Endothelial cell of umbilical vein (primary cell): ENCODE results near the gene SSTR5. TPM values are rescaled to one million over a fixed set of nuclear protein-coding genes. Genes with fewer than 3 reads are reported as not detected.

Experiments used
- BruUV-seq: library from RNA; stranded (reverse); fragments of 400-500 nt; replicated peaks from 2 replicates; lab custom pipeline; 2021; lab: Mats Ljungman, UMichigan
- CTCF ChIA-PET: fragments of 300-600, 350-600 bp; sonication (Branson Sonifier 250); formaldehyde crosslinking; loops from one replicate; lab custom pipeline; 2021; ENCODE audit warnings: antibody characterized with exemption, inconsistent platforms; lab: Charles Lee
- POLR2A ChIA-PET: fragments of 300-600, 350-600 bp; sonication (Branson Sonifier 250); formaldehyde crosslinking; loops from one replicate; lab custom pipeline; 2021; ENCODE audit warnings: antibody characterized with exemption, inconsistent platforms; lab: Charles Lee
- DNase-seq: peaks from one replicate; pipeline ENCODE4 v3.0.0-alpha.2; 2011; ENCODE audit warnings: low read depth, low spot score
- FAIRE-seq: peaks from 2 replicates; lab custom pipeline; 2011; peaks lifted over from hg19 to GRCh38; lab: Jason Lieb, UNC
- H2AFZ ChIP-seq: 2 replicates; pipeline ENCODE4 v1.6.0; 2012; ENCODE audit warnings: low read depth, low read length, control low read depth, inconsistent platforms
- H3K27ac ChIP-seq: 2 replicates; pipeline ENCODE4 v1.5.1; 2011; ENCODE audit warnings: low read depth, mild to moderate bottlenecking, control low read depth, low read length, moderate library complexity; ENCODE audit not compliant: insufficient read depth
- H3K27me3 ChIP-seq, 2 experiments: 2 replicates each; pipeline versions ENCODE4 v1.6.0 to v1.6.1; 2011; ENCODE audit warnings: low read length in 2 of 2, mixed read lengths in 1 of 2; ENCODE audit not compliant: control insufficient read depth in 2 of 2, insufficient read depth in 2 of 2
- H3K36me3 ChIP-seq, 2 experiments: 2 replicates in 1 of 2; 3 replicates in 1 of 2; pipeline ENCODE4 v1.5.1; 2011; ENCODE audit warnings: low read length in 2 of 2, mild to moderate bottlenecking in 1 of 2, moderate library complexity in 1 of 2; ENCODE audit not compliant: control insufficient read depth in 2 of 2, insufficient read depth in 2 of 2; ENCODE audit errors: extremely low read depth in 1 of 2
- H3K4me1 ChIP-seq: 3 replicates; pipeline ENCODE4 v1.5.1; 2011; ENCODE audit warnings: mild to moderate bottlenecking, low read length; ENCODE audit not compliant: control insufficient read depth, insufficient read depth; ENCODE audit errors: extremely low read depth
- H3K4me2 ChIP-seq: 2 replicates; pipeline ENCODE4 v1.6.1; 2011; ENCODE audit warnings: low read length, control low read depth, mixed read lengths; ENCODE audit not compliant: insufficient read depth
- H3K4me3 ChIP-seq, 3 experiments: fragments of 200-600 bp in 1 of 3; sonication (generic), shearing (Covaris generic) in 1 of 3; replicated peaks in 1 of 3; 2 replicates each; pipeline ENCODE4 v1.5.1; 2011 to 2016; ENCODE audit warnings: control low read depth in 3 of 3, low read length in 3 of 3, mild to moderate bottlenecking in 2 of 3, inconsistent platforms in 1 of 3, low read depth in 1 of 3, moderate library complexity in 1 of 3; ENCODE audit not compliant: insufficient read depth in 1 of 3
- H3K79me2 ChIP-seq: 2 replicates; pipeline ENCODE4 v1.6.0; 2012; ENCODE audit warnings: low read length, inconsistent platforms; ENCODE audit not compliant: control insufficient read depth, insufficient read depth
- H3K9ac ChIP-seq: replicated peaks from 2 replicates; pipeline ENCODE3; 2011; ENCODE audit warnings: low read length, control low read depth; ENCODE audit not compliant: insufficient read depth; ENCODE audit errors: extremely low read depth
- H3K9me1 ChIP-seq: replicated peaks from 3 replicates; pipeline ENCODE4 v1.6.0; 2011; ENCODE audit warnings: mild to moderate bottlenecking, low read length; ENCODE audit not compliant: control insufficient read depth, insufficient read depth; ENCODE audit errors: extremely low read depth
- H3K9me3 ChIP-seq: replicated peaks from 2 replicates; pipeline ENCODE4 v1.5.1; 2012; ENCODE audit warnings: low read length, inconsistent platforms; ENCODE audit not compliant: control insufficient read depth, insufficient read depth
- H4K20me1 ChIP-seq: replicated peaks from 2 replicates; pipeline ENCODE3; 2011; ENCODE audit warnings: mild to moderate bottlenecking, low read length; ENCODE audit not compliant: control insufficient read depth, insufficient read depth; ENCODE audit errors: extremely low read depth
- EZH2 ChIP-seq: IDR thresholded peaks from 2 replicates; pipeline ENCODE4 v1.6.1; 2012; ENCODE audit warnings: borderline replicate concordance, low read depth, mild to moderate bottlenecking, moderate library complexity, low read length, inconsistent platforms; ENCODE audit not compliant: severe bottlenecking
- FOS ChIP-seq: IDR thresholded peaks from 2 replicates; pipeline ENCODE4 v1.6.1; 2011; ENCODE audit warnings: mild to moderate bottlenecking, low read length, moderate library complexity, borderline replicate concordance; ENCODE audit not compliant: insufficient read depth
- GATA2 ChIP-seq: IDR thresholded peaks from 2 replicates; pipeline ENCODE4 v1.7.0; 2011; ENCODE audit warnings: low read depth, mild to moderate bottlenecking, moderate library complexity, mixed read lengths, low read length; ENCODE audit not compliant: insufficient read length, insufficient read depth
- JUN ChIP-seq: IDR thresholded peaks from 2 replicates; pipeline ENCODE4 v1.6.1; 2011; ENCODE audit warnings: borderline replicate concordance, low read depth; ENCODE audit not compliant: insufficient read length, insufficient read depth
- MAX ChIP-seq: IDR thresholded peaks from 2 replicates; pipeline ENCODE4 v1.6.1; 2011; ENCODE audit not compliant: insufficient read depth, insufficient read length
- MYC ChIP-seq: IDR thresholded peaks from one replicate; pipeline ENCODE4 v1.6.1; 2011; ENCODE audit warnings: mild to moderate bottlenecking, low read depth, low read length
- POLR2A ChIP-seq: IDR thresholded peaks from 2 replicates; pipeline ENCODE4 v1.6.1; 2012; ENCODE audit warnings: low read depth, mild to moderate bottlenecking, control low read depth, low read length
- POLR2AphosphoS5 ChIP-seq: IDR thresholded peaks from 2 replicates; pipeline ENCODE4 v1.6.1; 2012; ENCODE audit warnings: low read depth, mild to moderate bottlenecking, control low read depth, low read length, moderate library complexity; ENCODE audit not compliant: insufficient read depth
- dilution Hi-C: fragments of 300-500 bp; cut with MboI; formaldehyde crosslinking; loops from one replicate; pipeline ENCODE4 v1.15.0; 2019; ENCODE audit warnings: low sequenced_read_pairs; ENCODE audit not compliant: extremely low pct_ligation_motif_present
- intact Hi-C: fragments of 100-400 bp; cut with micrococcal nuclease; formaldehyde crosslinking; loops from one replicate; pipeline ENCODE4 v1.10.0; 2022
- polyA plus RNA-seq, 4 experiments: library from polyadenylated mRNA; depleted of rRNA in 3 of 4; stranded (reverse) in 3 of 4; unstranded in 1 of 4; fragments of >200 nt; gene quantifications; 2 replicates each; pipeline versions ENCODE4 v1.2.1 to v1.2.3, GENCODE V29; 2011 to 2012; ENCODE audit warnings: missing spikeins in 1 of 4
- total RNA-seq: library from RNA; stranded (reverse); gene quantifications from 2 replicates; pipeline ENCODE4 v1.2.3, GENCODE V29; 2021
- TF ChIP-seq, protein P1 (sequence below), 2 donors: IDR thresholded peaks; 1 replicate in 1 of 2; 2 replicates in 1 of 2; pipeline ENCODE4 v1.5.1; 2011; ENCODE audit warnings: low read length in 2 of 2, mild to moderate bottlenecking in 2 of 2, moderate library complexity in 2 of 2, control low read depth in 1 of 2, inconsistent platforms in 1 of 2, low read depth in 1 of 2; ENCODE audit not compliant: insufficient read depth in 1 of 2; ENCODE audit errors: extremely low read depth in 1 of 2

SSTR5 gene
- total and polyA plus RNA-seq, 2 donors (not counting 3 experiments of a cell fraction or from before 2014, with no cell fraction given), result 0.24 to 0.52 TPM

DNA sequence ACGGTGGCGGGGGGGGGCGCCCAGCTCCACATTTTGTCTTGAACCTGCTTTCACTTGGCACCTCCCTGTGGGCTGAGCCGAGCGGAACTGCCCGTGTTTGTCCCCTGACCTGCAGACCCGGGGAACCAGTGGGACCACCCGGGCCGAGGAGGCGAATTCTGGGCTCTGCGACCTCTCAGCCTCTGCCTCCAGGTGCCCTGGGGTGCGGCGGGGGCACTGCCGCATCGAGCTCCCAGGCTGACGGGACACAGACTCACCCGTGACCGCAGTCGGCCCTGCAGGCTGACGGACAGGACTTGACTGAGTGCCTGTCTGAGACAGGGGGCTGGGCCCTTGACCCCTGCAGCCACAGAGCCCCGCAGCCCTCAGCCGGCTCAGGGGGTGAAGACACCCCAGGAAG, 34.6 kb downstream of the SSTR5 start:
- CTCF ChIA-PET, result no interaction called here
- dilution Hi-C loops, result no loop called here
- H3K4me2 ChIP-seq, result no peak overlapping the region

More for the DNA sequence above, 34.6 kb downstream of the SSTR5 start:
- no peaks in the 10 kb centered on the region for H3K4me1 ChIP-seq
- H3K27ac ChIP-seq, result no peak overlapping the region
- H3K27me3 ChIP-seq, result no peaks in the 10 kb centered on the region
- no peak overlapping the region for H3K9ac ChIP-seq
- DNase-seq (no peak), FAIRE-seq (no peak)
- no peak overlapping the region for H3K4me3 ChIP-seq
- H3K9me3 ChIP-seq, result no peaks in the 10 kb centered on the region
- H3K36me3 ChIP-seq, result no peaks in the 10 kb centered on the region
- TF ChIP-seq MYC (no peak), MAX (no peak), FOS (no peak), EZH2 (no peak), POLR2A (no peak), POLR2AphosphoS5 (no peak), JUN (no peak), GATA2 (no peak)
- TF ChIP-seq, protein P1, sequence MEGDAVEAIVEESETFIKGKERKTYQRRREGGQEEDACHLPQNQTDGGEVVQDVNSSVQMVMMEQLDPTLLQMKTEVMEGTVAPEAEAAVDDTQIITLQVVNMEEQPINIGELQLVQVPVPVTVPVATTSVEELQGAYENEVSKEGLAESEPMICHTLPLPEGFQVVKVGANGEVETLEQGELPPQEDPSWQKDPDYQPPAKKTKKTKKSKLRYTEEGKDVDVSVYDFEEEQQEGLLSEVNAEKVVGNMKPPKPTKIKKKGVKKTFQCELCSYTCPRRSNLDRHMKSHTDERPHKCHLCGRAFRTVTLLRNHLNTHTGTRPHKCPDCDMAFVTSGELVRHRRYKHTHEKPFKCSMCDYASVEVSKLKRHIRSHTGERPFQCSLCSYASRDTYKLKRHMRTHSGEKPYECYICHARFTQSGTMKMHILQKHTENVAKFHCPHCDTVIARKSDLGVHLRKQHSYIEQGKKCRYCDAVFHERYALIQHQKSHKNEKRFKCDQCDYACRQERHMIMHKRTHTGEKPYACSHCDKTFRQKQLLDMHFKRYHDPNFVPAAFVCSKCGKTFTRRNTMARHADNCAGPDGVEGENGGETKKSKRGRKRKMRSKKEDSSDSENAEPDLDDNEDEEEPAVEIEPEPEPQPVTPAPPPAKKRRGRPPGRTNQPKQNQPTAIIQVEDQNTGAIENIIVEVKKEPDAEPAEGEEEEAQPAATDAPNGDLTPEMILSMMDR (IDR thresholded peaks at IDR 0.05; ENCODE audit: extremely low read depth in 1 of 2, insufficient read depth in 1 of 2, low read depth in 1 of 2, low read length in 2 of 2), result no peak
- POLR2A ChIA-PET, result no interaction called here
- intact Hi-C loops, result no loop called here
- H3K9me1 ChIP-seq, result no peaks in the 10 kb centered on the region
- no peak overlapping the region for H2AFZ ChIP-seq
- no TSS peak for BruUV-seq
- H3K79me2 ChIP-seq, result no peaks in the 10 kb centered on the region
- no peaks in the 10 kb centered on the region for H4K20me1 ChIP-seq
